NCI-H1694 treated with DMSO at 0.1 percent for 48 hours (cell line): ENCODE data around the gene APOA1.

Experiments used
- DNase-seq: peaks from one replicate; lab custom pipeline; 2025; lab: John Stamatoyannopoulos, UW

Gene APOA1

GRCh38 chr11:116833816-116834534 is 3.4 kb downstream of the APOA1 start:
- no peak for DNase-seq

- no peak for DNase-seq
Observed at GRCh38 chr11:116833491-116833815, 4.0 kb downstream of the APOA1 start.

GRCh38 chr11:116832350-116833290 is 4.8 kb downstream of the APOA1 start:
- DNase-seq: no peak

- DNase-seq: no peak
Observed at GRCh38 chr11:116831790-116832349, 5.6 kb downstream of the APOA1 start.

- DNase-seq: no peak
Observed at GRCh38 chr11:116830184-116830912, 7.1 kb downstream of the APOA1 start.

GRCh38 chr11:116829525-116830183 is 7.8 kb downstream of the APOA1 start, which contains the start of gene APOC3:
APOC3 (plus strand) TSS chr11:116829907; CDS start chr11:116830583, 676 bp downstream.
- no peak for DNase-seq

GRCh38 chr11:116828632-116829524 is 8.5 kb downstream of the APOA1 start:
- DNase-seq: no peak

- DNase-seq: no peak
Observed at GRCh38 chr11:116827461-116827860, 10.0 kb downstream of the APOA1 start.

GRCh38 chr11:116826751-116827431 is 10.5 kb downstream of the APOA1 start:
- DNase-seq: no peak

- DNase-seq: no peak
Observed at GRCh38 chr11:116825854-116826750, 11.3 kb downstream of the APOA1 start.

GRCh38 chr11:116825434-116825833 is 12.0 kb downstream of the APOA1 start:
- no peak for DNase-seq

- no peak for DNase-seq
Observed at GRCh38 chr11:116823031-116823843, 14.2 kb downstream of the APOA1 start, which contains the start of gene APOA4. APOA4 (minus strand) TSS chr11:116823304; CDS start chr11:116823191, 113 bp downstream.

- no peak for DNase-seq
Observed at GRCh38 chr11:116822575-116822974, 14.8 kb downstream of the APOA1 start.

GRCh38 chr11:116821050-116821918 is 16.1 kb downstream of the APOA1 start:
- DNase-seq: no peak

- no peak for DNase-seq
Observed at GRCh38 chr11:116819049-116819448, 18.4 kb downstream of the APOA1 start.

- DNase-seq: no peak
Observed at GRCh38 chr11:116814502-116814901, 22.9 kb downstream of the APOA1 start.
